Glomerular endothelial cell (primary cell): ENCODE results near the gene CTDP1. TPM values are rescaled to one million over a fixed set of nuclear protein-coding genes. Genes with fewer than 3 reads are reported as not detected.

Experiments used
- DNase-seq: peaks from one replicate; pipeline ENCODE4 v3.0.0-alpha.2; 2011; ENCODE audit warnings: low read depth, low spot score; ENCODE audit errors: extremely low read depth
- total RNA-seq: library from RNA; depleted of rRNA; stranded (reverse); fragments of >200 nt; gene quantifications from 2 replicates; pipeline ENCODE4 v1.2.3, GENCODE V29; 2015

CTDP1 gene
- total RNA-seq, 1 donor from 2014 or later, result 34.1 TPM

- DNase-seq, result no peak
Observed at GRCh38 chr18:79775441-79776221, 96.0 kb downstream of the CTDP1 start.

- DNase-seq, result no peak
Observed at GRCh38 chr18:79776674-79777073, 97.1 kb downstream of the CTDP1 start.

GRCh38 chr18:79778291-79778791 lies 98.7 kb downstream of the CTDP1 start:
- DNase-seq, result no peak

DNA sequence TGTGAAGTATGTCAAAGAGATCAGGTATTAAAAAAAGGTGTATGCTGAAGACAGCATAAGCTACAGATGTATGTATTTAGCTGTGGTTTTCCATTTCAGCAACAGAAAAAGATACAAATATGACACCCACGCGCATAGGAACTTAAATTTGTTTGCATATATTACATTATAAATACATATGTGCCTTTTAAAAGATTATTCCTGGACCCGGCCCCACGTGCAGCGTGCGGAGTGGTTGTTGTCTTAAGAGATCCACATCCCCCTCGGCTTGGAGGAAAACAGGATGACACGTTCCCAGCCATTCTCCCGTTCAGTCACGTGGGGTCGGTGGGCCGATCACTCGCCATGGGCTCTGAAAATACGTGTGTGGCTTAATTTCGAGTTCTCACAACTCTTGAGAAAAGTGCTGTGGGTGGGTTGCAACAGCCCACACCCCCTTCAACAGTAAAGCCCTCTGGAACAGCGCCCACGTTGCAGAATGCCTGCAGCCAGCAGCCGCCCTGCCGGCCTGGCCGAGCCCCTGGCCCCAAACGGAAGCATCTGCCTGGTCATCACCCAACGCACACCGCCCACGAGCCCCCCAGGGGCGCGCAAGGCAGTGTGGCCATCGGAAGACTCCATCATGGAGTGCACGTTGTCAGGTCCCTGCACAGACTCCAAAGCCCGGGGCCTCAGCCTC lies 99.6 kb downstream of the CTDP1 start:
- no peak for DNase-seq

- DNase-seq, result no peak
Observed at GRCh38 chr18:79779700-79780190, 100.1 kb downstream of the CTDP1 start.

GRCh38 chr18:79780547-79780946 lies 100.9 kb downstream of the CTDP1 start:
- no peak for DNase-seq

DNA sequence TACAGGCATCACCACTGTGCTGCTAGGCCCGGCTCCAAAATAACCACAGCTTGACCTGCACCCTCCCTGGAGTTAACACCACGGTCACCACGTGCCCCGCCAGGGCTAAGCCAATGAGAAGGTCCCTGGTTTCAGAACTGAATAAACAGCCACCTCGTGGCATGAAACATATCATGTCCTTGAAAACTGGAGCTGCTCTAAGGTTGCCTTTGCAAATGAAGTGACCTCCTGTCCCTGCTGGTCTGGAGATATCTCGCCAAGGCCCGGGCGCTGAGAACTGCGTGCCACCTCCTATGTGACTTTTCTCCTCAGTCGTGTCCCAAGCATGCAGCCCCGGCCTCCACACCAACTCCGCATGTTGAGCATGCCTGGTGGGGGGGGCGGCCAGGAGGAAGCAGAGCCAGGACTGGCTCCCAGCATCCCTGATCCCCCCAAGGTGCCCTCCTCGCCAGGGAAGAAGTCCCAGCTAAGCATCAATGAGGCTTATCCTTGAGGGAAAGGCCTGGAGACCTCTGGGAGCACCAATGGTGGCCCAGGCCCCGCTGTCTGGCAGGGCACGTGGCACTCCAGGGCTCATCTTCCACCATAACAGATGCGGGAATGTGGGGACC lies 101.8 kb downstream of the CTDP1 start:
- no peak for DNase-seq

DNA sequence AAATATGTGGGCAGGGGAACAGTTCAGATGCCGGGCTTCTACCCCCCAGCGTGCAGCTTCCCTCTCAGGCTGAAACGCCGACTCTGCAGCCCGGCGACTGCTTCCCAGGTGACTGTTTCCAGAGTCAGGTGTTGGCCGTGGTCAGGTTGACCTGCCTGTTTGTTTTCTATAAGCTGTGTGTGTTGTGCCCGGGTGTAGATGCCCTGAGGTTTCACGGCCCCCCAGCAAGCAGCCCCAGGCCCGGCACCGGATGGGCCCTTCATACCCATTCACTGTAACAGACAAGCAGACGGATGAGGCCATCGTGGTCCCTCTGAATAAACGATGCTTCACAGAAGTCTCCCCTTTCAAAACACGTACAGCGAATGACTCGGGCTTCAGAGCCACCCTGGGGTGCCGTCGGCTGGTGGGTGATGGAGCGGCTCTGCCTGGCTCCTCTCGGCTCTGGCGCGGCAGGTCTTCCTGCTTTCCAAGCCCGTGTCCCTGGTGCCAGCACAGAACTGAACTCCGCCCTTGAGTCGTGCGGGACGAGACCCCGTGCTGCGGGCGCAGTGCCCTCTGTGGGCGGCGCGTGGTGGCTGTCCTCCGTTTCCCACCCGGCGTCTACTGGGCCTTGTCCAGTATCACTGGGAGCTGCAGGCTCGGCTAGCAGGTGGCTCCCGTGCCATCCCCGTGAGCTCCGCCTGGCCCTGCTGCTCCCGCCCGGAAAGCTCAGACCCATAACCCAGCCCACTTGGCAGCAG lies 103.1 kb downstream of the CTDP1 start:
- no peak for DNase-seq

DNA sequence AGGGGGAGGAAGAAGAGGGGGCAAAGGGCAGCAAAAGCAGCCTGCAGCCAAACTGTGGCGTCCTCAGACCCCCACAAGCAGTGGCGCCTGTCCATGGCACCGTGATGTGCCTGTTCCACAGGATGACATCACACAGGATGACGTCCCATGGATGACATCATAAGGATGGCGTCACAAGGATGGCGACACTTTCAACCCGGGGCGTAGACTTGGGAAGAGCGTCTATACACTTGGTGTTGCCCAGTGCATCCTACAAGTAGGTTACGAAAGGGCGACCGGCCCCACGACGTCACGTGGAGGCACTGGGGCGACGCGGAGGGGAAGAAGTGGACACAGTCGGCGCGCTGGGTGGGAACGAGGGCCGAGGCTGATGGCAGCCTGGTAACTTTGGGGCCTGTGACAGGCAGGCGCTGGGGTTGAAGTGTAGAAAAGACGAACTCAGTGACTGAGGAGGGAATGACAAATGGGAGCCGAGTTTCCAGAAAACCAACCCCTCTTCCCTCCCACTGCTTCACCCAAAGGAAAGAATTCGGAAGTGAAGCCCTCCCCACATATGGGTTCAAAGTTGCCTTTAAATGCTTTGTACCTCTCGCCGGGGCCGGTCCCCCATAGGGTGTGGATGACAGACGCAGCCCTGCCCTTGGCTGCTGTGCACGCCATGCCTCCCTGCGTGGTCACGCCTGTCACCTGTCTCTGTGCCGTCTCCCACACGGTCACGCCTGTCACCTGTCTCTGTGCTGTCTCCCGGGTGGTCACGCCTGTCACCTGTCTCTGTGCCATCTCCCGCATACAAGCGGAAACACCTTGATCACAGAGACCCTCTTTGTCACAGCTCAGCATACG lies 104.7 kb downstream of the CTDP1 start:
- no peak for DNase-seq

DNA sequence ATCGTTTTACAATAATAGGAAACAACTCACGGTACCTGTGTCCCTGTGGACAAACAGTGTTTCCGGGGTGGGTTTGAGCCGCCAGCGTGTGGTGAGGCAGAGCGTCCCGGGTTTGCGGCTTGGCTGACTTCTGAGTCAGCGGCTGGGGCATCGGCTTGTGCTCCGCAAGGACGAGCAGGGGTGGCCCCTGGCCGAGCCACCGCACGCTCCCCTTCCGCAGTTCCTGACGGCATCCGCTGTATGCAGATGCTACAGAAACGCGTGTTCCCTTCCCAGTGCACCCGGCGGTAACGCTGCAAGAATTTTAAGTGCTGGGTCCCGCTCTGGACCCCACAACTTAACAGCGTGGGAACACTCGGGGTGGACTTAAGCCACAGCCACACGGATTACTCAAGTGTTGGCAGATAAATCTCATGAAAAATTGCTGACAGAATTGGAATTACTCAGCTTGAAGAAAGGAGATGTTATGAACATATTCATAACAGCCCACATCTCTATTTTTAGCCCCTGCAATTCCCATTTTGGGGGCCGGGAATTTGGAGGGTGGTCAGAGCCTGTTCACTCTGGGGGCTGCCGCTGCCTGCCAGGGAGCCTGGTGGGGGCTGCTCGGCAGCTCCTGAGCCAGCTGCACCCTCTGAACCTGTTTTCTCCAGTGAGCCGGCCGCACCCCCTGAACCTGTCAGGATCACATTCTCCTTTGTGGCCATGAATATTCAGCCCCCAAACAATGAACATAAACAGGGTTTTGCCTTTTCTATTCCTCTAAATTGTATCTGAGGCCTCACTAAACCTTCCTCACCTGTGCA lies 105.6 kb downstream of the CTDP1 start:
- no peak for DNase-seq

GRCh38 chr18:79785831-79786230 lies 106.2 kb downstream of the CTDP1 start:
- no peak for DNase-seq

GRCh38 chr18:79786304-79786703 lies 106.7 kb downstream of the CTDP1 start:
- DNase-seq, result no peak

- DNase-seq, result no peak
Observed at GRCh38 chr18:79786786-79787526, 107.4 kb downstream of the CTDP1 start.

- DNase-seq, result no peak
Observed at GRCh38 chr18:79787527-79787864, 107.9 kb downstream of the CTDP1 start.

DNA sequence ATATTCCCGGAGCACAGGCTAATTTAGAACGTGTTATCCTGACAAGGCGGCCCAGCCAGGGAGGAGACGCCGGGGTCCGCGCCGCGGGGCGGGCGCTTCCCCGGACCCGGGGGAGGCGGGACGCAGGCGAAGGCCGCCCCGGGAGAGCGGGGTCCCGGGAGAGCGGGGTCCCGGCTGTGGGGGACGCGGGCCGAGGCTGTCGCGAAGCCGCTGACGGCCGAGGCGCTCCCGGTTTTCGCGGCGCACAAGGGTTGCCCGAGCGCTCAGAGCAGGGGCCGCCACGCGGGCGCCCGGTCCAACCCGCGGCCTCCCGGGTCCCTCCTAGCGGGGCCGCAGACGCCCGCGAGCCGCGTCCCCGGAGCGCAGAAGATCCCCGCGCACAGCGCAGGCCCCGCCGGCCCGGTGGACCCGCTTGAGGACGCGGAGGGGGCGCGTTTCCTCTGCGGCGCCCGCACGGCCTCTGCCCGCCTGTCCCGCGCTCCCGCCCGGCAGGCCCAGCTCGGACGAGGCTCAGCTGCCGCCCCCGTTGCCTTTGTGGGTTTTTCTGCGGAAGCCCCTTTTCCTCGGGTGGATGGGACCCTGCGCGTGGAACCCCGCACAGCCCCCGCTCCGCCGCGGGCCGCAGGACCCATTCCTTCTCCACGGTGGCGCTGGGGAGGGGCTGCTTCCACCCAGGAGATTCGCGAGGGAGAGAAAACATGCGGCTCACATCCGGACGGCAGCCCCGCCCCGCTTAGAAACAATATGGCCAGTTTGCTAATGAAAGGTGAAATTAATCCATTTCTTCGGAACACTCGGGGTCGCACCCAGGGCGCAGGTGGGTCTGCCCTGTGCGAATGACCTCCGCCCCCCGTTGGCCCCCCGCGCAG lies 108.5 kb downstream of the CTDP1 start:
- DNase-seq, result no peak

DNA sequence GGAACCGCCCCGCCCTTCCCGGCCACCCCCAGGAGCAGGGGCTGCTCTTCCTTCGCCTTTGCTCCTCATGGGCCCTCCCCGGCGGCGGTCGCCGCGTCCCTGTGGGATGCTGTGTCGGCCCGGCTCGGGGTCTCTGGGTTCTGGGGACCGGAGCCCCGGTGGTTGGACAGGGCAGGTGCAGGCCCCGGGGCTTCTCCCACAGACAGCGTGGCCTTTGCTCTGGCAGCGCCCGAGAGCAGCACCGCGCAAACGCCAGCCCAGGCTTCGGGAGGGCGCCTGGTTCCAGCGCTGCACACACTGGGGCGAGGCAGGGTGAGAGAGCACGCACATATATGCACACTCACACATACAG lies 109.1 kb downstream of the CTDP1 start:
- DNase-seq, result no peak

DNA sequence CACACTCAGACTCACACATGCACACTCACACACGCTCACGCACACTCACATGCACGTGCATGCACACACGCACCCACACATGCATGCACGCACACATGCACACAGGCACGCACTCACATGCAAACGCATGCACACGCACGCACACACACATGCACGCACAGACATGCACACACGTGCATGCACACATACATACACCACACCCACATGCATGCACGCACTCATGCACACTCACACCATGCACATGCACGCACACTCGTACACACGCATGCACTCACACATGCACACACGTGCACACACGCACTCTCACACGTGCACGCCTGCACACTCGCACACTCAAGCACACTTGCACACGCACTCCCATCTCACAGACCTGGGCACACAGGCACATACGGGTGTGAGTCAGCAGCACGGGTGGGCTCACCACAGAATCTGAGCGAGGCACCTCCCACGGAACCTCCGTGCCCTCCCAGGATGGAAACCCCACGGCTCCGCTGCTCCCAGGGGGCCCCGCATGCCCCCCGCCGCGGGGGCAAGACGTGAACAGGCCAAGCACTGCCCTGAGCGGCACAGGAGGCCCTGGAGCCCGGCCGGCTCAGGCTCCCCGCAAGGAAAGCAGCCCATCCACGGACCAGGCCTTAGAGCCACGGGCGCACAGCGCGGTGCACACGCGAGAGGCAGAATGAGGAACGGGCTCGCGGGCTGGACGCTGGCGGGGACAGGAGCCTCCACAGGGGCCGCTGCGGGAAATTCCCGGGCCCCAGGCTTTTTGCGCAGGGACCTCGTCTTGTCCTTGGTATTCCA lies 109.7 kb downstream of the CTDP1 start:
- DNase-seq, result no peak
